Spleen (tissue), 11 donors: ENCODE measurements around the gene KIF6. TPM values are rescaled to one million over a fixed set of nuclear protein-coding genes. Genes with fewer than 3 reads are reported as not detected.

Experiments
- DNase-seq: peaks from one replicate; pipeline ENCODE4 v3.0.0-alpha.2; 2020
- H3K27ac ChIP-seq, 8 donors: fragments of 200-600 bp; sonication (generic) in 7 of 8; 1 replicate in 4 of 8; 2 replicates in 4 of 8; pipeline versions ENCODE4 v1.5.0 to v1.8.0; 2016 to 2021; ENCODE audit warnings: inconsistent platforms in 4 of 8, mild to moderate bottlenecking in 4 of 8, moderate library complexity in 1 of 8
- H3K27me3 ChIP-seq, 7 donors: fragments of 200-600 bp; sonication (generic) in 6 of 7; replicated peaks in 1 of 7; 1 replicate in 4 of 7; 2 replicates in 3 of 7; pipeline versions ENCODE4 v1.5.0 to v1.8.0; 2016 to 2021; ENCODE audit warnings: inconsistent platforms in 3 of 7, mild to moderate bottlenecking in 1 of 7
- H3K36me3 ChIP-seq, 6 donors: fragments of 200-600 bp; sonication (generic) in 5 of 6; 1 replicate in 4 of 6; 2 replicates in 2 of 6; pipeline versions ENCODE4 v1.5.0 to v1.8.0; 2016 to 2021; ENCODE audit warnings: inconsistent platforms in 2 of 6
- H3K4me1 ChIP-seq, 6 donors: fragments of 200-600 bp; sonication (generic) in 5 of 6; 1 replicate in 3 of 6; 2 replicates in 3 of 6; pipeline versions ENCODE4 v1.5.0 to v1.8.0; 2016 to 2021; ENCODE audit warnings: inconsistent platforms in 3 of 6
- H3K4me3 ChIP-seq, 8 donors: fragments of 200-600 bp; sonication (generic) in 7 of 8; 1 replicate in 4 of 8; 2 replicates in 4 of 8; pipeline versions ENCODE4 v1.5.0 to v1.8.0; 2016 to 2021; ENCODE audit warnings: inconsistent platforms in 4 of 8, mild to moderate bottlenecking in 4 of 8, moderate library complexity in 2 of 8
- H3K9me3 ChIP-seq, 8 donors: fragments of 200-600 bp; sonication (generic) in 7 of 8; 1 replicate in 4 of 8; 2 replicates in 4 of 8; pipeline versions ENCODE4 v1.5.0 to v1.8.0; 2016 to 2021; ENCODE audit warnings: inconsistent platforms in 4 of 8
- POLR2A ChIP-seq, 3 donors: fragments of 450-650 bp; IDR thresholded peaks; one replicate each; pipeline ENCODE4 v1.5.1; 2017; ENCODE audit warnings: antibody characterized with exemption in 3 of 3, mild to moderate bottlenecking in 1 of 3
- POLR2AphosphoS5 ChIP-seq, 3 donors: sonication (generic); formaldehyde crosslinking; IDR thresholded peaks; one replicate each; pipeline ENCODE4 v1.5.1; 2017; ENCODE audit warnings: antibody characterized with exemption in 3 of 3
- WGBS, 5 donors: extraction: QIAGEN DNeasy Blood & Tissue Kit in 3 of 5; methylation state at CpG; one replicate each; pipeline versions ENCODE4 v1.1.5 to v1.1.7; 2013 to 2018; 5-methylcytosine and 5-hydroxymethylcytosine counted together
- intact Hi-C: fragments of 100-400 bp; cut with DNase I; formaldehyde crosslinking; loops from one replicate; pipeline ENCODE4 v1.15.0; 2023; ENCODE audit warnings: low total_unique reads
- polyA plus RNA-seq, 3 donors: library from polyadenylated mRNA; stranded (reverse); fragments of 200-250 nt; gene quantifications; one replicate each; pipeline ENCODE4 v1.2.1, GENCODE V29; 2013
- total RNA-seq, 7 donors: library from RNA; depleted of rRNA in 3 of 7; stranded (reverse); fragments of >200 nt in 3 of 7; fragmentation: NEBNext Ultra II Directional in 4 of 7; extraction: Animal tissue kit (Norgen Biotek cat#: 25700) in 4 of 7; gene quantifications; one replicate each; pipeline versions ENCODE4 v1.1.0 to v1.2.1, GENCODE V29; 2016 to 2021
- TF ChIP-seq, protein P1 (sequence below), 11 experiments: fragments of 200-600 bp in 7 of 11; fragments of 450-650 bp in 4 of 11; sonication (generic) in 4 of 11; IDR thresholded peaks in 8 of 11; conservative IDR thresholded peaks in 3 of 11; 1 replicate in 7 of 11; 2 replicates in 4 of 11; pipeline versions ENCODE4 v1.4.0 to v1.8.0; 2016 to 2021; ENCODE audit warnings: antibody characterized with exemption in 11 of 11, inconsistent platforms in 4 of 11, mild to moderate bottlenecking in 1 of 11
- donor health status: healthy with polysubstance abuse.
- donor health status: DM: no; HTN: no; CAD: no; lungs with moderate emphysema.
- donor health status: DM: no; HTN: no; CAD: no.
- donor health status: Bipolar disorder and iron deficiency.
- donor health status: healthy.
- donor health status: DM: no; HTN: no; CAD: no.
- donor health status: DM: yes; HTN: yes; CAD: no.

KIF6 gene
- total and polyA plus RNA-seq, 10 donors, result 0.10 to 0.75 (median 0.24) TPM; not detected in 3

DNA sequence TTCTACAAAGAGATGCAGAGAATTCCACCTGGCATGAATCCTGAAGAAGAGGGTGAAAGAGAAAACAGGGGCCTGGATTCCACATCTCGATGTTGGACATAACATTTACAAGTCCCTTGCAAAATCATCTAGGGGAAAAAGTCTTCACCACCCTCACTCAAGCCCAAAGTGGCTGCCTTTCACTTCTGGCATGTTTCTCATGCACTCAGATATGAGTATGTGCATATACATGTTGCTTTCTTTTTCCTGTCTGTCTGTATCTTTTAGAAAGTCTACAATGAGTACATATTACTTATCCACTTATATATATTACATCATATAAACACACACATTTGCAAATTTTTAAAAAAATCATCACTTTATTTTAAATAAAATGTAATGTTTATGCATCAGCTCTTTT, 159.3 kb downstream of the KIF6 start:
- Histone ChIP-seq H3K27me3 (no peaks in the 10 kb centered on the region), H3K9me3 (no peaks in the 10 kb centered on the region), H3K27ac (no peak overlapping the region), H3K36me3 (no peaks in the 10 kb centered on the region), H3K4me1 (no peaks in the 10 kb centered on the region), H3K4me3 (no peak overlapping the region)
- no peak for DNase-seq
- intact Hi-C loops, result no loop called here
- 66 to 88% (median 80%) methylated on average over 1 of the region's 1 CpG for WGBS, 5 donors
- TF ChIP-seq POLR2A (IDR thresholded peaks at IDR 0.05) (no peak), POLR2AphosphoS5 (IDR thresholded peaks at IDR 0.05) (no peak)
- TF ChIP-seq, protein P1, sequence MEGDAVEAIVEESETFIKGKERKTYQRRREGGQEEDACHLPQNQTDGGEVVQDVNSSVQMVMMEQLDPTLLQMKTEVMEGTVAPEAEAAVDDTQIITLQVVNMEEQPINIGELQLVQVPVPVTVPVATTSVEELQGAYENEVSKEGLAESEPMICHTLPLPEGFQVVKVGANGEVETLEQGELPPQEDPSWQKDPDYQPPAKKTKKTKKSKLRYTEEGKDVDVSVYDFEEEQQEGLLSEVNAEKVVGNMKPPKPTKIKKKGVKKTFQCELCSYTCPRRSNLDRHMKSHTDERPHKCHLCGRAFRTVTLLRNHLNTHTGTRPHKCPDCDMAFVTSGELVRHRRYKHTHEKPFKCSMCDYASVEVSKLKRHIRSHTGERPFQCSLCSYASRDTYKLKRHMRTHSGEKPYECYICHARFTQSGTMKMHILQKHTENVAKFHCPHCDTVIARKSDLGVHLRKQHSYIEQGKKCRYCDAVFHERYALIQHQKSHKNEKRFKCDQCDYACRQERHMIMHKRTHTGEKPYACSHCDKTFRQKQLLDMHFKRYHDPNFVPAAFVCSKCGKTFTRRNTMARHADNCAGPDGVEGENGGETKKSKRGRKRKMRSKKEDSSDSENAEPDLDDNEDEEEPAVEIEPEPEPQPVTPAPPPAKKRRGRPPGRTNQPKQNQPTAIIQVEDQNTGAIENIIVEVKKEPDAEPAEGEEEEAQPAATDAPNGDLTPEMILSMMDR (IDR thresholded peaks at IDR 0.05 in 8 of 11, conservative IDR thresholded peaks at IDR 0.05 in 3 of 11), result no peak

GRCh38 chr6:39563566-39564311, 161.5 kb downstream of the KIF6 start:
- Histone ChIP-seq H3K4me1 (no peaks in the 10 kb centered on the region), H3K4me3 (no peak overlapping the region), H3K27me3 (no peaks in the 10 kb centered on the region), H3K27ac (no peak overlapping the region), H3K9me3 (no peaks in the 10 kb centered on the region), H3K36me3 (no peaks in the 10 kb centered on the region)
- TF ChIP-seq, protein P1 (IDR thresholded peaks at IDR 0.05 in 8 of 11, conservative IDR thresholded peaks at IDR 0.05 in 3 of 11), result no peak
- TF ChIP-seq POLR2A (IDR thresholded peaks at IDR 0.05) (no peak), POLR2AphosphoS5 (IDR thresholded peaks at IDR 0.05) (no peak)
- WGBS, 5 donors, result 51 to 63% (median 59%) methylated on average over 3 of the region's 3 CpGs
- no peak for DNase-seq
- intact Hi-C loops, result no loop called here

DNA sequence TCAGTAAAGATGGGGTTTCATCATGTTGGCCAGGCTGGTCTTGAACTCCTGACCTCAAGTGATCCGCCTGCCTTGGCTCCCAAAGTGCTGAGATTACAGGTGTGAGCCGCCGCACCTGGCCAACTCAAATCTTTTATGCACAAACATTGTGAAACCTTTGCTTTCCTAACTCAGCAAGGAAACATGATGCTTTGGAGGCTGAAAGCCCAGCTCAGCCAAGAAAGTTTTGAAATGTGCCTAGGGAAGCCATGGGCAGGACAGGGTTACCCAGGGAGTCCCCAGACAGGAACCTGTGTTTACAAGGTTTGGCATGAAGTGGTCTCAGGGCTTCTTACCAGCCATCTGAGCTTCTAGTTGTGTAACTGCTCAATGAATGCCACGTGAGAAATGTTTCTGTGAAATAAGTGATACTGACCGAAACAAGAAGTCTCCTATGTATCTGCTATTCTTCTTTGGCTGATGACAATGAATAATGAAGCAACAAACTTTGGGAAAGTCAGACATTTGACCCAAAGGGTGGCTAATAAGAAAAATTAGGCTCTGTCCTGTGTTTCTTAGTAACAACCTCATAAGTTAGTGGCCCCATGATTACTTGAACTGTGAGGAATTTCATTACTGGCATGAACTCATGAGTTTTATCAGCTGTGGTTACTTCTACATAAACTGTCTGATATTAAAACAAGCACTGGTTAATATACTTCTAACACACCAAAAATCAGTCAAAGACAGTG, 163.5 kb downstream of the KIF6 start:
- H3K27ac ChIP-seq, result no peak overlapping the region
- intact Hi-C loops, result no loop called here
- no peaks in the 10 kb centered on the region for H3K36me3 ChIP-seq
- DNase-seq, result no peak
- no peak overlapping the region for H3K4me3 ChIP-seq
- 73 to 97% (median 82%) methylated on average over 5 of the region's 5 CpGs for WGBS, 5 donors
- H3K9me3 ChIP-seq, result no peaks in the 10 kb centered on the region
- H3K4me1 ChIP-seq, result no peaks in the 10 kb centered on the region
- TF ChIP-seq POLR2AphosphoS5 (IDR thresholded peaks at IDR 0.05) (no peak), POLR2A (IDR thresholded peaks at IDR 0.05) (no peak)
- TF ChIP-seq, protein P1 (IDR thresholded peaks at IDR 0.05 in 8 of 11, conservative IDR thresholded peaks at IDR 0.05 in 3 of 11), result no peak
- H3K27me3 ChIP-seq, result no peaks in the 10 kb centered on the region

GRCh38 chr6:39560915-39561314, 164.3 kb downstream of the KIF6 start:
- Histone ChIP-seq H3K4me1 (no peaks in the 10 kb centered on the region), H3K9me3 (no peaks in the 10 kb centered on the region), H3K4me3 (no peak overlapping the region), H3K27ac (no peak overlapping the region), H3K27me3 (no peaks in the 10 kb centered on the region), H3K36me3 (no peaks in the 10 kb centered on the region)
- DNase-seq, result no peak
- intact Hi-C loops, result no loop called here
- TF ChIP-seq, protein P1 (IDR thresholded peaks at IDR 0.05 in 8 of 11, conservative IDR thresholded peaks at IDR 0.05 in 3 of 11), result no peak
- TF ChIP-seq POLR2A (IDR thresholded peaks at IDR 0.05), result no peak
- no peak for TF ChIP-seq POLR2AphosphoS5 (IDR thresholded peaks at IDR 0.05)
